CD14-positive monocyte (primary cell): ENCODE data around the gene GRIFIN. TPM values are rescaled to one million over a fixed set of nuclear protein-coding genes. Genes with fewer than 3 reads are reported as not detected.
A peak's percentile ranks its signal among the peaks of the same experiment; 100 is the strongest.

ENCODE experiments used
- DNase-seq, 3 donors: peaks; one replicate each; pipeline ENCODE4 v3.0.0-alpha.2; 2011 to 2022
- H2AFZ ChIP-seq: 2 replicates; pipeline ENCODE4 v1.6.0; 2012; ENCODE audit warnings: mild to moderate bottlenecking, low read depth, low read length, inconsistent platforms; ENCODE audit not compliant: insufficient read depth, poor library complexity, severe bottlenecking
- H3K27ac ChIP-seq, 2 donors: 1 replicate in 1 of 2; 2 replicates in 1 of 2; pipeline ENCODE4 v1.5.1; 2012 to 2013; ENCODE audit warnings: low read length in 2 of 2, control low read depth in 1 of 2, inconsistent platforms in 1 of 2, low read depth in 1 of 2, mild to moderate bottlenecking in 1 of 2
- H3K27me3 ChIP-seq, 2 donors: one replicate each; pipeline versions ENCODE4 v1.6.0 to v1.6.1; 2011 to 2013; ENCODE audit warnings: low read length in 2 of 2; ENCODE audit not compliant: control insufficient read depth in 2 of 2, insufficient read depth in 2 of 2
- H3K36me3 ChIP-seq, 2 donors: replicated peaks in 1 of 2; 1 replicate in 1 of 2; 2 replicates in 1 of 2; pipeline versions ENCODE4 v1.5.1 to v1.6.1; 2012 to 2013; ENCODE audit warnings: low read length in 2 of 2, control low read depth in 1 of 2, inconsistent platforms in 1 of 2, mild to moderate bottlenecking in 1 of 2; ENCODE audit not compliant: insufficient read depth in 2 of 2, control insufficient read depth in 1 of 2
- H3K4me1 ChIP-seq, 2 donors: 1 replicate in 1 of 2; 2 replicates in 1 of 2; pipeline versions ENCODE4 v1.5.1 to v1.6.1; 2012 to 2013; ENCODE audit warnings: low read length in 2 of 2, control low read depth in 1 of 2, inconsistent platforms in 1 of 2, mild to moderate bottlenecking in 1 of 2, moderate library complexity in 1 of 2; ENCODE audit not compliant: insufficient read depth in 2 of 2, control insufficient read depth in 1 of 2
- H3K4me2 ChIP-seq: replicated peaks from 2 replicates; pipeline ENCODE3; 2012; ENCODE audit warnings: low read length, moderate library complexity, mild to moderate bottlenecking; ENCODE audit not compliant: poor library complexity, severe bottlenecking; ENCODE audit errors: extremely low read depth
- H3K4me3 ChIP-seq, 3 experiments: fragments of 200-600 bp in 1 of 3; sonication (generic) in 1 of 3; replicated peaks in 1 of 3; 1 replicate in 2 of 3; 2 replicates in 1 of 3; pipeline ENCODE4 v1.5.1; 2011 to 2013; ENCODE audit warnings: low read length in 3 of 3, mild to moderate bottlenecking in 3 of 3, control low read depth in 2 of 3, low read depth in 2 of 3, inconsistent platforms in 1 of 3, moderate library complexity in 1 of 3
- H3K79me2 ChIP-seq: 2 replicates; pipeline ENCODE4 v1.6.0; 2012; ENCODE audit warnings: mild to moderate bottlenecking, control low read depth, inconsistent platforms, low read length, moderate library complexity; ENCODE audit not compliant: insufficient read depth
- H3K9ac ChIP-seq: 2 replicates; pipeline ENCODE4 v1.6.0; 2017; ENCODE audit warnings: low read length, mild to moderate bottlenecking; ENCODE audit not compliant: insufficient read depth, poor library complexity, severe bottlenecking
- H3K9me3 ChIP-seq, 2 donors: replicated peaks in 1 of 2; 1 replicate in 1 of 2; 2 replicates in 1 of 2; pipeline versions ENCODE4 v1.5.1 to v1.6.1; 2012 to 2013; ENCODE audit warnings: low read length in 2 of 2, control low read depth in 1 of 2; ENCODE audit not compliant: control insufficient read depth in 1 of 2, insufficient read depth in 1 of 2
- H4K20me1 ChIP-seq: 2 replicates; pipeline ENCODE4 v1.6.0; 2012; ENCODE audit warnings: mild to moderate bottlenecking, low read length, control low read depth, moderate library complexity; ENCODE audit not compliant: insufficient read depth
- H3K27ac Mint-ChIP-seq, 7 donors: one replicate each; pipeline ENCODE4 v1.8.0; 2020; ENCODE audit warnings: mild to moderate bottlenecking in 7 of 7, mixed read lengths in 7 of 7, moderate library complexity in 6 of 7, inconsistent platforms in 2 of 7
- H3K27me3 Mint-ChIP-seq, 3 donors: one replicate each; pipeline ENCODE4 v1.8.0; 2021 to 2022; ENCODE audit warnings: low read depth in 3 of 3, mild to moderate bottlenecking in 3 of 3, mixed read lengths in 3 of 3, moderate library complexity in 3 of 3, inconsistent platforms in 1 of 3
- H3K36me3 Mint-ChIP-seq, 2 donors: one replicate each; pipeline ENCODE4 v1.8.0; 2020; ENCODE audit warnings: mixed read lengths in 2 of 2, inconsistent platforms in 1 of 2, mild to moderate bottlenecking in 1 of 2
- H3K4me1 Mint-ChIP-seq: one replicate; pipeline ENCODE4 v1.8.0; 2020; ENCODE audit warnings: mild to moderate bottlenecking, mixed read lengths
- H3K4me3 Mint-ChIP-seq, 2 donors: one replicate each; pipeline ENCODE4 v1.8.0; 2020; ENCODE audit warnings: mild to moderate bottlenecking in 2 of 2, mixed read lengths in 2 of 2, moderate library complexity in 1 of 2
- H3K9me3 Mint-ChIP-seq, 7 donors: one replicate each; pipeline ENCODE4 v1.8.0; 2020 to 2022; ENCODE audit warnings: mixed read lengths in 7 of 7, mild to moderate bottlenecking in 6 of 7, moderate library complexity in 6 of 7, inconsistent platforms in 2 of 7
- WGBS: methylation state at CpG from one replicate; pipeline ENCODE4 v1.1.5; 2013; ENCODE audit warnings: missing lambda C conversion rate; ENCODE audit not compliant: insufficient coverage; 5-methylcytosine and 5-hydroxymethylcytosine counted together
- intact Hi-C, 2 donors: fragments of 100-400 bp; cut with micrococcal nuclease; formaldehyde crosslinking; loops; one replicate each; pipeline versions ENCODE4 v1.15.0 to v1.15.1; 2023
- polyA plus RNA-seq, 3 donors: library from polyadenylated mRNA; depleted of rRNA in 1 of 3; unstranded in 2 of 3; stranded (reverse) in 1 of 3; fragments of 300-500 nt in 2 of 3; fragments of >200 nt in 1 of 3; fragmentation: Illumina TruSeq in 2 of 3; gene quantifications; 1 replicate in 2 of 3; 2 replicates in 1 of 3; pipeline ENCODE4 v1.2.3, GENCODE V29; 2012 to 2021
- TF ChIP-seq, protein P1 (sequence below): fragments of 200-600 bp; IDR thresholded peaks from one replicate; pipeline ENCODE4 v1.8.0; 2022; ENCODE audit warnings: antibody characterized with exemption, mild to moderate bottlenecking

The GRIFIN gene
- polyA plus RNA-seq, 3 donors: not detected

DNA sequence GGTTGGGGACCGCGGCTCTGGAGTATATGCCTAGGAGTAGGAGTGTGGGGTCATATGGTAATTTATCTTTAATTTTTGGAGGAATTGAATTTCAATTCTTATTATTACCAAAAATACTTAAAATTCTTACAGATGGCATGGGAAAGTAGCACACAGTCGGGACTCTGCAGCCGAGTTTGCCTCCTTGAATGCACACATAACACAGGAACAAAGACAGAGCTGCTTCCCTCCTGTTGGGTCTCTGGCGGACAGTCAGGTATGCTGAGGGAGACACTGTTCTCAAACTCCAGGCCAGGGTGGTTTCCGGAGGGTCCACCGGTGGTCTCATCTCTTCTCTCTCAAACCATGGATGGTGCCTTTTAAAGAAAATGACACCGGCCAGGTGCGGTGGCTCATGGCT lies 32.7 kb downstream of the GRIFIN start:
- Mint-ChIP-seq H3K36me3 (peaks cover 19 to 27% of the 10 kb centered on the region in 2 donors), H3K27me3 (peaks cover 0 to 2% (median 0%) of the 10 kb centered on the region in 3 donors), H3K4me3 (no peak overlapping the region), H3K4me1 (peaks cover 19% of the 10 kb centered on the region), H3K9me3 (peaks cover 0 to 1% (median 0%) of the 10 kb centered on the region in 7 donors), H3K27ac (no peak overlapping the region)
- Histone ChIP-seq H4K20me1 (no peaks in the 10 kb centered on the region), H3K4me2 (no peak overlapping the region), H3K9me3 (no peaks in the 10 kb centered on the region), H3K79me2 (no peaks in the 10 kb centered on the region), H3K36me3 (no peaks in the 10 kb centered on the region), H3K9ac (no peak overlapping the region), H3K4me3 (no peak overlapping the region), H2AFZ (no peak overlapping the region), H3K27me3 (no peaks in the 10 kb centered on the region), H3K4me1 (peaks cover 0 to 8% of the 10 kb centered on the region in 2 donors), H3K27ac (no peak overlapping the region)
- WGBS: 98% methylated on average over 6 of the region's 9 CpGs
- intact Hi-C loops: no loop called here
- TF ChIP-seq, protein P1, sequence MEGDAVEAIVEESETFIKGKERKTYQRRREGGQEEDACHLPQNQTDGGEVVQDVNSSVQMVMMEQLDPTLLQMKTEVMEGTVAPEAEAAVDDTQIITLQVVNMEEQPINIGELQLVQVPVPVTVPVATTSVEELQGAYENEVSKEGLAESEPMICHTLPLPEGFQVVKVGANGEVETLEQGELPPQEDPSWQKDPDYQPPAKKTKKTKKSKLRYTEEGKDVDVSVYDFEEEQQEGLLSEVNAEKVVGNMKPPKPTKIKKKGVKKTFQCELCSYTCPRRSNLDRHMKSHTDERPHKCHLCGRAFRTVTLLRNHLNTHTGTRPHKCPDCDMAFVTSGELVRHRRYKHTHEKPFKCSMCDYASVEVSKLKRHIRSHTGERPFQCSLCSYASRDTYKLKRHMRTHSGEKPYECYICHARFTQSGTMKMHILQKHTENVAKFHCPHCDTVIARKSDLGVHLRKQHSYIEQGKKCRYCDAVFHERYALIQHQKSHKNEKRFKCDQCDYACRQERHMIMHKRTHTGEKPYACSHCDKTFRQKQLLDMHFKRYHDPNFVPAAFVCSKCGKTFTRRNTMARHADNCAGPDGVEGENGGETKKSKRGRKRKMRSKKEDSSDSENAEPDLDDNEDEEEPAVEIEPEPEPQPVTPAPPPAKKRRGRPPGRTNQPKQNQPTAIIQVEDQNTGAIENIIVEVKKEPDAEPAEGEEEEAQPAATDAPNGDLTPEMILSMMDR: no peak
- DNase-seq: no peak

DNA sequence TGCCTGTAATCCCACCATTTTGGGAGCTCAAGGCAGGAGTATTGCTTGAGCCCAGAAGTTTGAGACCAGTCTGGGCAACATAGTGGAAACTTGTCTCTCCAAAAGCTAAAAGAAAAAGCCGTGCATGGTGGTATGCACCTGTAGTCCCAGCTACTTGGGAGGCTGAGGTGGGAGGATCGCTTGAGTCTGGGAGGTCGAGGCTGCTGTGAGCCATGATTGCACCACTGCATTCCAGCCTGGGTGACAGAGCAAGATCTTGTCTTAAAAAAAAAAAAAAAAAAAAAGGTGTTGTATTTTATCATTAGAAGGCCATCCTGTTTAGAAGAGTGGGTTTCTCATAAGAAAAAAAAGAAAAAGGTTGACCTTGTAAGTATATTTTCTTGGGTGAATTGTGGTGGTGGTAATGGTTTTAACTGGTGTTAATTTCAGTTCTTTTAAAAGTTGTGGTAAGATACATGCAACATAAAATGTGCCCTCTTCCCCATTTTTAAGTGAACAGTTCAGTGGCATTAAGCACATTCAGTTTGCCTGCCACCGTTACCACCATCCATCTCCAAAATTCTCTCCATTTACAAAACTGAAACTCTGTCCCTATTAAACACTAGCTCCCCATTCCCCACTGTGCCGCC lies 34.7 kb downstream of the GRIFIN start:
- intact Hi-C loops: no loop called here
- H3K27ac ChIP-seq: no peak overlapping the region
- DNase-seq: no peak
- TF ChIP-seq, protein P1: no peak
- H3K27me3 Mint-ChIP-seq: peaks cover 0 to 2% (median 0%) of the 10 kb centered on the region in 3 donors
- no peak overlapping the region for H3K4me3 ChIP-seq
- peaks cover 35 to 42% of the 10 kb centered on the region in 2 donors for H3K36me3 Mint-ChIP-seq
- H3K79me2 ChIP-seq: no peaks in the 10 kb centered on the region
- H3K9me3 ChIP-seq: no peaks in the 10 kb centered on the region
- H2AFZ ChIP-seq: no peak overlapping the region
- no peak overlapping the region for H3K4me3 Mint-ChIP-seq
- peaks cover 19% of the 10 kb centered on the region for H3K4me1 Mint-ChIP-seq
- peak overlapping the region in 2 of 7 donors; percentile 12 to 20 for H3K27ac Mint-ChIP-seq
- 41% methylated on average over 3 of the region's 5 CpGs for WGBS
- H4K20me1 ChIP-seq: no peaks in the 10 kb centered on the region
- H3K9me3 Mint-ChIP-seq: no peaks in the 10 kb centered on the region
- no peaks in the 10 kb centered on the region for H3K27me3 ChIP-seq
- no peak overlapping the region for H3K4me2 ChIP-seq
- peaks cover 5 to 18% of the 10 kb centered on the region in 2 donors for H3K36me3 ChIP-seq
- no peak overlapping the region for H3K9ac ChIP-seq
- H3K4me1 ChIP-seq: peaks cover 0 to 8% of the 10 kb centered on the region in 2 donors
